Stimulated activated CD4-positive, alpha-beta T cell treated with anti-CD3 and anti-CD28 coated beads, Interleukin-15, amount 100 ng/mL, for 48 hours (primary cell): ENCODE measurements around the gene SPTB.

Experiments
- DNase-seq, 2 donors: peaks; one replicate each; pipeline ENCODE4 v3.0.0-alpha.2; 2020; ENCODE audit warnings: low read depth in 2 of 2

SPTB gene

GRCh38 chr14:64752909-64753308 is 126.8 kb downstream of the SPTB start:
- no peak for DNase-seq

- DNase-seq: no peak
These were observed 130.6 kb downstream of the SPTB start for GRCh38 chr14:64748995-64749714.

- DNase-seq: no peak
These were observed 131.2 kb downstream of the SPTB start for GRCh38 chr14:64748521-64748920.

- DNase-seq: no peak
These were observed 132.4 kb downstream of the SPTB start for GRCh38 chr14:64747327-64747726.

- no peak for DNase-seq
These were observed 133.1 kb downstream of the SPTB start for GRCh38 chr14:64746298-64747250.

GRCh38 chr14:64745511-64746091 is 134.1 kb downstream of the SPTB start:
- no peak for DNase-seq

GRCh38 chr14:64743061-64743460 is 136.6 kb downstream of the SPTB start:
- DNase-seq: no peak

- DNase-seq: no peak
These were observed 137.7 kb downstream of the SPTB start for GRCh38 chr14:64741961-64742360.

GRCh38 chr14:64741200-64741599 is 138.5 kb downstream of the SPTB start:
- DNase-seq: no peak

- no peak for DNase-seq
These were observed 141.4 kb downstream of the SPTB start for GRCh38 chr14:64738281-64738804.

GRCh38 chr14:64737391-64738280 is 142.1 kb downstream of the SPTB start:
- no peak for DNase-seq

- DNase-seq: no peak
These were observed 143.2 kb downstream of the SPTB start for GRCh38 chr14:64736271-64737169.

GRCh38 chr14:64734990-64735389 is 144.7 kb downstream of the SPTB start:
- DNase-seq: no peak

- no peak for DNase-seq
These were observed 145.8 kb downstream of the SPTB start for GRCh38 chr14:64733899-64734298.

- no peak for DNase-seq
These were observed 146.4 kb downstream of the SPTB start for GRCh38 chr14:64733321-64733720.

GRCh38 chr14:64732536-64733120 is 147.1 kb downstream of the SPTB start:
- no peak for DNase-seq

GRCh38 chr14:64732066-64732465 is 147.6 kb downstream of the SPTB start:
- DNase-seq: no peak

- DNase-seq: no peak
These were observed 148.5 kb downstream of the SPTB start for GRCh38 chr14:64731141-64731581.

- no peak for DNase-seq
These were observed 149.0 kb downstream of the SPTB start for GRCh38 chr14:64730681-64731080.

GRCh38 chr14:64730061-64730440 is 149.7 kb downstream of the SPTB start:
- DNase-seq: no peak
